Activated T-cell treated with anti-CD3 and anti-CD28 coated beads, Interleukin-2, amount 50 U/mL, for 4 hours (primary cell): ENCODE results near the gene CBLC. TPM values are rescaled to one million over a fixed set of nuclear protein-coding genes. Genes with fewer than 3 reads are reported as not detected.
"Not testable (repeated sequence)": the region's sequence is repeated elsewhere in the genome, so short reads cannot be mapped to it uniquely, and the experiment has no call there.

Source experiments
- ATAC-seq, 2 donors: fragments of 200-7000 bp; cut with Tn5 transposase; one replicate each; pipeline ENCODE4 v1.10.0; 2021
- DNase-seq: peaks from one replicate; pipeline ENCODE4 v3.0.0-alpha.2; 2020
- H3K27me3 Mint-ChIP-seq: one replicate; pipeline ENCODE4 v1.8.0; 2021; ENCODE audit warnings: low read depth, mixed read lengths
- H3K36me3 Mint-ChIP-seq: one replicate; pipeline ENCODE4 v1.8.0; 2022; ENCODE audit warnings: mixed read lengths; ENCODE audit not compliant: insufficient read depth
- H3K4me1 Mint-ChIP-seq: one replicate; pipeline ENCODE4 v1.8.0; 2021; ENCODE audit warnings: low read depth, mixed read lengths
- H3K4me3 Mint-ChIP-seq: one replicate; pipeline ENCODE4 v1.8.0; 2021; ENCODE audit warnings: mild to moderate bottlenecking, moderate library complexity, mixed read lengths
- H3K9me3 Mint-ChIP-seq: one replicate; pipeline ENCODE4 v1.8.0; 2021; ENCODE audit warnings: mixed read lengths
- total RNA-seq, 3 donors: library from RNA; stranded (reverse); gene quantifications; one replicate each; pipeline ENCODE4 v1.2.1, GENCODE V29; 2021

The CBLC gene
- total RNA-seq, 3 donors from 2014 or later: 0.23 TPM; not detected in 2

GRCh38 chr19:44767295-44768180 lies 10.2 kb upstream of the CBLC start:
- no peak for ATAC-seq
- no peak overlapping the region for H3K4me3 Mint-ChIP-seq

GRCh38 chr19:44770550-44771257 lies 7.0 kb upstream of the CBLC start:
- peak; percentile 98 for DNase-seq
- peaks cover 25% of the 10 kb centered on the region for H3K4me1 Mint-ChIP-seq
- H3K27me3 Mint-ChIP-seq: no peaks in the 10 kb centered on the region
- H3K36me3 Mint-ChIP-seq: no peaks in the 10 kb centered on the region
- peak overlapping the region; percentile 17 for H3K4me3 Mint-ChIP-seq
- H3K9me3 Mint-ChIP-seq: peaks cover 4% of the 10 kb centered on the region
- ATAC-seq: peak; percentile 100

More at GRCh38 chr19:44767295-44768180, 10.2 kb upstream of the CBLC start:
- DNase-seq: no peak
- Mint-ChIP-seq H3K27me3 (no peaks in the 10 kb centered on the region), H3K36me3 (no peaks in the 10 kb centered on the region), H3K9me3 (peaks cover 4% of the 10 kb centered on the region), H3K4me1 (peaks cover 36% of the 10 kb centered on the region)

- not testable (repeated sequence) for H3K27me3 Mint-ChIP-seq, DNase-seq, H3K4me3 Mint-ChIP-seq, ATAC-seq, H3K9me3 Mint-ChIP-seq, H3K36me3 Mint-ChIP-seq
- H3K4me1 Mint-ChIP-seq: peaks cover 25% of the 10 kb centered on the region
Measured at GRCh38 chr19:44772144-44772543, 5.5 kb upstream of the CBLC start.

- no peak for ATAC-seq
- H3K36me3 Mint-ChIP-seq: no peaks in the 10 kb centered on the region
- no peaks in the 10 kb centered on the region for H3K27me3 Mint-ChIP-seq
- peaks cover 18% of the 10 kb centered on the region for H3K4me1 Mint-ChIP-seq
- peaks cover 4% of the 10 kb centered on the region for H3K9me3 Mint-ChIP-seq
- no peak for DNase-seq
- no peak overlapping the region for H3K4me3 Mint-ChIP-seq
Measured at GRCh38 chr19:44772959-44773358, 4.7 kb upstream of the CBLC start.

- no peaks in the 10 kb centered on the region for H3K36me3 Mint-ChIP-seq
- H3K9me3 Mint-ChIP-seq: no peaks in the 10 kb centered on the region
- DNase-seq (no peak), ATAC-seq (no peak)
- peaks cover 3% of the 10 kb centered on the region for H3K27me3 Mint-ChIP-seq
- no peak overlapping the region for H3K4me3 Mint-ChIP-seq
- peaks cover 2% of the 10 kb centered on the region for H3K4me1 Mint-ChIP-seq
Measured at GRCh38 chr19:44775676-44776240, 1.9 kb upstream of the CBLC start.

- Mint-ChIP-seq H3K27me3 (peaks cover 3% of the 10 kb centered on the region), H3K4me1 (no peaks in the 10 kb centered on the region), H3K9me3 (no peaks in the 10 kb centered on the region), H3K4me3 (no peak overlapping the region), H3K36me3 (no peaks in the 10 kb centered on the region)
- DNase-seq (no peak), ATAC-seq (no peak)
Measured at GRCh38 chr19:44776402-44777096, 1.1 kb upstream of the CBLC start.

GRCh38 chr19:44779150-44779549 lies 1.5 kb downstream of the CBLC start:
- ATAC-seq (no peak), DNase-seq (no peak)
- Mint-ChIP-seq H3K27me3 (peaks cover 4% of the 10 kb centered on the region), H3K9me3 (no peaks in the 10 kb centered on the region), H3K4me3 (no peak overlapping the region), H3K36me3 (no peaks in the 10 kb centered on the region), H3K4me1 (peaks cover under 1% of the 10 kb centered on the region)

GRCh38 chr19:44781694-44782093 lies 4.0 kb downstream of the CBLC start:
- not testable (repeated sequence) for DNase-seq, H3K36me3 Mint-ChIP-seq, H3K4me1 Mint-ChIP-seq, ATAC-seq, H3K9me3 Mint-ChIP-seq, H3K27me3 Mint-ChIP-seq, H3K4me3 Mint-ChIP-seq

GRCh38 chr19:44782729-44783128 lies 5.0 kb downstream of the CBLC start:
- no peak for ATAC-seq
- H3K27me3 Mint-ChIP-seq: peaks cover 7% of the 10 kb centered on the region
- H3K4me3 Mint-ChIP-seq: no peak overlapping the region
- H3K36me3 Mint-ChIP-seq: no peaks in the 10 kb centered on the region
- H3K4me1 Mint-ChIP-seq: peaks cover 4% of the 10 kb centered on the region
- DNase-seq: no peak
- no peaks in the 10 kb centered on the region for H3K9me3 Mint-ChIP-seq

- H3K4me3 Mint-ChIP-seq: no peak overlapping the region
- ATAC-seq: no peak
- H3K36me3 Mint-ChIP-seq: no peaks in the 10 kb centered on the region
- H3K4me1 Mint-ChIP-seq: peaks cover 4% of the 10 kb centered on the region
- DNase-seq: no peak
- peaks cover 7% of the 10 kb centered on the region for H3K27me3 Mint-ChIP-seq
- no peaks in the 10 kb centered on the region for H3K9me3 Mint-ChIP-seq
Measured at GRCh38 chr19:44783545-44783944, 5.9 kb downstream of the CBLC start.

- DNase-seq: no peak
- ATAC-seq: no peak
- Mint-ChIP-seq H3K36me3 (no peaks in the 10 kb centered on the region), H3K4me1 (peaks cover 4% of the 10 kb centered on the region), H3K4me3 (no peak overlapping the region), H3K9me3 (no peaks in the 10 kb centered on the region), H3K27me3 (peaks cover 4% of the 10 kb centered on the region)
Measured at GRCh38 chr19:44785271-44785670, 7.6 kb downstream of the CBLC start.

- Mint-ChIP-seq H3K4me1 (peaks cover 4% of the 10 kb centered on the region), H3K27me3 (peaks cover 4% of the 10 kb centered on the region), H3K9me3 (no peaks in the 10 kb centered on the region), H3K36me3 (no peaks in the 10 kb centered on the region), H3K4me3 (no peak overlapping the region)
- DNase-seq (no peak), ATAC-seq (no peak)
Measured at GRCh38 chr19:44785993-44786392, 8.3 kb downstream of the CBLC start.

- Mint-ChIP-seq H3K36me3 (no peaks in the 10 kb centered on the region), H3K9me3 (no peaks in the 10 kb centered on the region), H3K27me3 (peaks cover 4% of the 10 kb centered on the region), H3K4me3 (no peak overlapping the region), H3K4me1 (peaks cover 4% of the 10 kb centered on the region)
- ATAC-seq: no peak
- DNase-seq: no peak
Measured at GRCh38 chr19:44788971-44789370, 11.3 kb downstream of the CBLC start.

GRCh38 chr19:44789943-44790483 lies 12.3 kb downstream of the CBLC start:
- no peak overlapping the region for H3K4me3 Mint-ChIP-seq
- DNase-seq: no peak
- no peak for ATAC-seq
- H3K4me1 Mint-ChIP-seq: no peaks in the 10 kb centered on the region
- no peaks in the 10 kb centered on the region for H3K9me3 Mint-ChIP-seq
- H3K27me3 Mint-ChIP-seq: no peaks in the 10 kb centered on the region
- no peaks in the 10 kb centered on the region for H3K36me3 Mint-ChIP-seq
